Measurements from ENCODE around the gene FBXO36. TPM values are rescaled to one million over a fixed set of nuclear protein-coding genes. Genes with fewer than 3 reads are reported as not detected.
"Not testable (repeated sequence)": the region's sequence is repeated elsewhere in the genome, so short reads cannot be mapped to it uniquely, and the experiment has no call there.

FBXO36 gene
- total RNA-seq, 2 experiments from 2014 or later = 1.1 to 1.8 TPM

DNA sequence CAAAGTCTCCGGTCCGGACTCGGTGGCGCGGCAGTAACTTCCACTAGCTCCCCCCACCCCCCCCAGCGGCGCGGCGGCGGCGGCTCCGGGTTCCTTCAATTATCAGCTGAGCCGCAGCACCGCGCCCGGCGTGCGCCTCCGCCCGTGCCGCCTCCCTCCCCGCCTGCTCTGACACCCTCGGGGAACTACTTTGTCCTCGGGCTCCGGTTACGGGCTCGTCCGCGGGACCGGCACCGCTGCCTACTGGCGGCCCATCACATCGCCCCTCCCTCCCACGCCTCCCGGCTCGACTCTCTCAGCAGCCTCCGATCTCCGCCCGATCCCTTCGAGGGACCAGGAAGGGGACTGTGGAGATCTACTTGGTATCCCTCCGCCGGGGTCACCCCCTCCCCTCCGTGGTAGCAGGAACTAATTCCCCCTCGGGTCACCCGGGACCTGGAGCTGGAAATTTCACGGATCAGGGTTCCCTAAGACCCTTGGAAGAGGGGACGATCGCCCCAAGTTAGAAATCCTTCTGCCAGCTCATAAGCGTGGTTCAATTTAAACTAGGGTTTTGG, 333 bp upstream of the FBXO36 start, which contains the start of gene TRIP12:
TRIP12 (minus strand) TSS at position 118 of the 557 bp plus-strand sequence. CDS start 41,930 bp downstream, outside the sequence.
- POLR2A ChIA-PET = interaction anchor here (0.5 to 1.9 kb wide), 13 partner anchors 58 to 1692 kb away, joined by 3 to 8 read pairs (median 4); no protein-coding TSS in a partner anchor
- peaks cover 30% of the 10 kb centered on the region for H3K4me1 Mint-ChIP-seq

DNA sequence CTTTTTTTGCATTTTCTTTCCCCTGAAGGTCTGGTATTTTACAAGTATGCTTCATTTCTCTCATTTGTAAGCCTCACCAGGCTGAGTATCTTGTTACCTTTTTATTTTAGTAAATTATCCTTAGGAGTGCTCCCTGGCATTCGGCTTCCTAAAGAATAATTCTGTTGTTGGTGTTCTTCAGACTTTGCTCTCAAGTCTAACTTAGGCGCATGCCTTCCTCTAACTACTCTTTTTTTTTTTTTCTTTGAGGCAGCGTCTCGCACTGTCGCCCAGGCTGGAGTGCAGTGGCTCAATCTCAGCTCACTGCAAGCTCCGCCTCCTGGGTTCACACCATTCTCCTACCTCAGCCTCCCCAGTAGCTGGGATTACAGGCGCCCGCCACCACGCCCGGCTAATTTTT, 2.2 kb downstream of the FBXO36 start:
- not testable (repeated sequence) for H3K9me3 Mint-ChIP-seq; H3K27me3 Mint-ChIP-seq; H3K4me3 Mint-ChIP-seq; ATAC-seq (ENCODE audit: low read depth); DNase-seq; H3K36me3 Mint-ChIP-seq
- Mint-ChIP-seq H3K27ac (peak overlapping the region; percentile 42), H3K4me1 (peaks cover 29% of the 10 kb centered on the region)
- POLR2A ChIA-PET = interaction anchor here (0.6 kb wide), 1 partner anchor 1094 kb away, joined by 5 read pairs; no protein-coding TSS in a partner anchor

More for the DNA sequence above, 333 bp upstream of the FBXO36 start, which contains the start of gene TRIP12:
- Mint-ChIP-seq H3K27me3 (no peaks in the 10 kb centered on the region), H3K27ac (peak within 1 kb of the TSS; percentile 99), H3K9me3 (no peaks in the 10 kb centered on the region), H3K4me3 (peak within 1 kb of the TSS; percentile 99), H3K36me3 (peaks cover 15% of the 10 kb centered on the region)
- DNase-seq (peak; percentile 93), ATAC-seq (ENCODE audit: low read depth) (peak; percentile 74)

DNA sequence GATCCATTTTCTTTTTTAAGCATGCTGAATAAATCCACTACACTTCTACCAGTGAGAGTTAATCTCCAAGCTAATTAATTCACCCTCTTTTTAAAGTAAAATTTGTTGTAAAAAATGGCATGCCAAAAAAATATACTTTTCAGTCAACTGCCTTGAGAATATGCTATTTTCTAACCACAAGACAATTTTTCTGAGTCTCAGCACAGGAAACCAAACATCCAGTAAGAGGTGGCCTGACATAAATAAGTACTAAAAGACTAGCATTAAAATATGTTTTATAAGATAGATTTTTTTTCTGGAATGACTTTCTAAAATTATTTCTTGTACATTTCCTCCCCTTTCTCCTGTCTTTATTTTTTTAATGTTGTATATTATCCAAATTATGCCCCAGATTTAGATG, 2.9 kb downstream of the FBXO36 start:
- Mint-ChIP-seq H3K4me1 (peaks cover 23% of the 10 kb centered on the region), H3K4me3 (peak overlapping the region; percentile 39), H3K27ac (peak overlapping the region; percentile 11), H3K9me3 (no peaks in the 10 kb centered on the region), H3K27me3 (no peaks in the 10 kb centered on the region), H3K36me3 (peaks cover 2% of the 10 kb centered on the region)
- ATAC-seq (ENCODE audit: low read depth) (no peak), DNase-seq (no peak)
- POLR2A ChIA-PET = interaction anchor here (0.6 to 0.7 kb wide), 2 partner anchors 250 to 1093 kb away, joined by 4 to 5 read pairs; no protein-coding TSS in a partner anchor

DNA sequence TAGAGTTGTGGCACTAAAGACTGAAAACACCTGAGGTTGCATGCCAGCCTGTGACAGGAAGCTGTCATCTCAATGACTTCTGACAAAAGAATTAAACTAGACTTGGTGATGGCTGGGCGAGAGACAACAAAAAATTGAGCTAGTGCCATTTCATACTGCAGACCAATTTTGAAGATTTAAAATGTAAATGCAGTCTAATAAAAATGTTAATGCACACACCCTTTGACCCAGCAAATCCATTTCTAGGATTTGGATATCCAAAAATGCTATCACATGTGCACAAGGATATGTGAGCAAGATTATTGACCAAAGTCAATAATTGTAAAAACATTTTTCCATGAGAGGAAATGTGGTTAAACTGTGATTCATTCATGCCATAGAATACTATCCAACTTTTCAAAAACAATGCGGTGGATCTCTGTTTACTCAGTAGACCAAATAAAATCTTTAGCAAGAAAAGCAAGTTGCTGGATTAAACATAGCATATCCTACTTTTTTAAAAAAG, 5.6 kb downstream of the FBXO36 start:
- no peaks in the 10 kb centered on the region for H3K9me3 Mint-ChIP-seq
- H3K36me3 Mint-ChIP-seq = no peaks in the 10 kb centered on the region
- no peaks in the 10 kb centered on the region for H3K27me3 Mint-ChIP-seq
- peaks cover 19% of the 10 kb centered on the region for H3K4me1 Mint-ChIP-seq
- ATAC-seq (ENCODE audit: low read depth) = no peak
- H3K4me3 Mint-ChIP-seq = no peak overlapping the region
- DNase-seq = no peak
- no peak overlapping the region for H3K27ac Mint-ChIP-seq
- POLR2A ChIA-PET = no interaction called here

DNA sequence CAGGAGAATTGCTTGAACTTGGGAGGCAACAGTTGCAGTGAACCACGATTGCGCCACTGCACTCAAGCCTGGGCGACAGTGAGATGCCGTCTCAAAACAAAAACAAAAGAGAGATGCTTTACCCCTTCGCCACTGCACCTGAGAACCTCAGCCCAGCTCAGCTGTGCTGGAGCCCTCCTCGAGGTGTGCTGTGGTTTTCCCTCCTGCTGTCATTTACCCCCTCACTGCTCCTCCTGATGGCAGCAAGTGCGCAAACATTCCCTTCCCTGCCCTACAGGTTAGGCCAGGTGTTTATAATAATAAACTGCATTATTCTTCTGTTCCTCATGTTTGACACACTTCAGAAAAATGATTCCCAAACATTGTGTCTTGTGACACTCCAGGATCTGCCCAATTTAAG, 8.4 kb downstream of the FBXO36 start:
- peaks cover 2% of the 10 kb centered on the region for H3K36me3 Mint-ChIP-seq
- DNase-seq (no peak), ATAC-seq (ENCODE audit: low read depth) (no peak)
- no peaks in the 10 kb centered on the region for H3K27me3 Mint-ChIP-seq
- no peaks in the 10 kb centered on the region for H3K9me3 Mint-ChIP-seq
- no peak overlapping the region for H3K4me3 Mint-ChIP-seq
- H3K27ac Mint-ChIP-seq = no peak overlapping the region
- H3K4me1 Mint-ChIP-seq = peaks cover 5% of the 10 kb centered on the region
- POLR2A ChIA-PET = no interaction called here

DNA sequence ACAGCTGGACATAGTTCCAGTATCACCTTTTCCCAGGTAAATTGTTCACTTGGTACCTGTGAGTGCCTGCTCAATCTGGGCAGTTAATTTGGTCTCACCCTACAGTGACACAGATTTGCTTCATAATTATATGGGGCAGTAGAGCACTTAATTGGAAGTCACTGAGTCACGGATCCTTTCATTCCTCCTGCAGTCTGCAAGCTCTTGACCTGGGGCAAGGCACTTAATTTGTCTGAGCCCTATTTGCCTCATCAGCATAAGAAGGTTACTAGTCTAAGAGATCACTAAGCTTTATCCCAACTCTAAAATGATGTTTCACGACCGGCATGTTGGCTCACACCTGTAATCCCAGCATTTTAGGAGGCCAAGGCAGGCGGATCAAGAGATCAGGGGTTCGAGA, 8.9 kb downstream of the FBXO36 start:
- DNase-seq (no peak), ATAC-seq (ENCODE audit: low read depth) (no peak)
- POLR2A ChIA-PET = no interaction called here
- Mint-ChIP-seq H3K36me3 (peaks cover 5% of the 10 kb centered on the region), H3K4me3 (no peak overlapping the region), H3K9me3 (no peaks in the 10 kb centered on the region), H3K27me3 (no peaks in the 10 kb centered on the region), H3K4me1 (peaks cover 4% of the 10 kb centered on the region), H3K27ac (no peak overlapping the region)

DNA sequence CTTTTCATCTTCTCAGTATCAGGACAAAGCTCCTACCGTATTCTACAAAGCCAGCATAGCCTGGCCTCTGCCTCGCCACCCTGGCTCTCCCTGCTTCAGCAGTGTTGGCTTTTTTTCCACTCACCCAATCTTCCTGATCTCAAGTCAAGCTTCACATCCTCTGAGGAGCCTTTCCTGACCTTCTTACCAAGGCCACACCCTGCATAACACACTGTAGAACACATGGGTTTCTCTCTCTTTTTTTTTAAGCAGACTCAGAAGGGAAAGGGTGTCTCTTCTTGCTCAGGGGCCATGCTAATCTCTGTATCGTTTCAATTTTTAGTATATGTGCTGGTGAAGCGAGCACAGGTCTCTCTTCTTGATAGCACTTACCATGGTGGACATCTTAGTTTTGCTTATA, 15.2 kb downstream of the FBXO36 start:
- ATAC-seq (ENCODE audit: low read depth) (no peak), DNase-seq (no peak)
- Mint-ChIP-seq H3K9me3 (peaks cover 2% of the 10 kb centered on the region), H3K27ac (no peak overlapping the region), H3K4me3 (no peak overlapping the region), H3K36me3 (peaks cover 6% of the 10 kb centered on the region), H3K27me3 (no peaks in the 10 kb centered on the region), H3K4me1 (no peaks in the 10 kb centered on the region)
- POLR2A ChIA-PET = no interaction called here

DNA sequence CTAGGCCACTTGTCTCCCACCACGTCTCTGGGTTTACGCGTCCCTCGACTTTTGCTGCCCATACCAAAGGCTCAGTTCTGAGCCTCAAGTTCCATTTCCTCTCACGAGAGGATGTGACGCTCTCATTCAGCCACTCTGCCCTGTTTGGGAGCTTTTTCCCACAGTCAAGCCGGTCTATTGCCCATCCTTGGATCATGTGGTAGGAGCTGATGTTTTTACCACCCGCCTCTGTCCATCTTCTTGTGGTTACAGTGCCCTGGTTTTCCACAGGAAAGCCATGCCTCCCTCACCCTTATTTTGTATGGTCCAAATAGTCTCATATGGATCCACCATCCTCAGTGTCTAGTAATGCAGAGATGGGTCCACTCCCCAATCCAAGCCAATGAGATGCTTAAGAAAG, 20.4 kb downstream of the FBXO36 start:
- H3K4me3 Mint-ChIP-seq = no peak overlapping the region
- DNase-seq (no peak), ATAC-seq (ENCODE audit: low read depth) (no peak)
- POLR2A ChIA-PET = no interaction called here
- no peak overlapping the region for H3K27ac Mint-ChIP-seq
- H3K27me3 Mint-ChIP-seq = no peaks in the 10 kb centered on the region
- H3K9me3 Mint-ChIP-seq = peaks cover 2% of the 10 kb centered on the region
- peaks cover 9% of the 10 kb centered on the region for H3K4me1 Mint-ChIP-seq
- H3K36me3 Mint-ChIP-seq = peaks cover 1% of the 10 kb centered on the region

DNA sequence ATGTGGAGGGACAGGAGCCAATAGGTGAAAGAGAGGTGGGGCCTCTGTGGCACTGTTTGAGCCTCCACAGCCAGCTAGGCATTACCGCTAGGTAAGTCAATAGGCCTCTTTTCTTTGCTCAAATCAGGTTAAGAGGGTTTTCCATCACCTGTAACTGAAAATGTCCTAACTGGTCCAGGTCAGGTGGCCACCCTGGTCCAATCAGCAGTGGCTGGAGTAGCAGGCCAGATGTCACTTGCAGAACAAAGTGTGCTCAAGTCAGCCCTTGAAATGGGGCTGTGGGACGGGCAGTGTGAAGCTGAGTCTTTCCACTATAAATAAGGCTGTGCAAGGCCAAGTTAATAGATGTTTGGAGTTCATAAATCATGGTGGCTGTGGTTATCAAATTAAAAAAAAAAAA, 20.9 kb downstream of the FBXO36 start:
- Mint-ChIP-seq H3K27ac (no peak overlapping the region), H3K4me1 (peaks cover 9% of the 10 kb centered on the region), H3K36me3 (no peaks in the 10 kb centered on the region), H3K4me3 (no peak overlapping the region), H3K9me3 (peaks cover 2% of the 10 kb centered on the region), H3K27me3 (no peaks in the 10 kb centered on the region)
- ATAC-seq (ENCODE audit: low read depth) (no peak), DNase-seq (no peak)
- POLR2A ChIA-PET = no interaction called here

DNA sequence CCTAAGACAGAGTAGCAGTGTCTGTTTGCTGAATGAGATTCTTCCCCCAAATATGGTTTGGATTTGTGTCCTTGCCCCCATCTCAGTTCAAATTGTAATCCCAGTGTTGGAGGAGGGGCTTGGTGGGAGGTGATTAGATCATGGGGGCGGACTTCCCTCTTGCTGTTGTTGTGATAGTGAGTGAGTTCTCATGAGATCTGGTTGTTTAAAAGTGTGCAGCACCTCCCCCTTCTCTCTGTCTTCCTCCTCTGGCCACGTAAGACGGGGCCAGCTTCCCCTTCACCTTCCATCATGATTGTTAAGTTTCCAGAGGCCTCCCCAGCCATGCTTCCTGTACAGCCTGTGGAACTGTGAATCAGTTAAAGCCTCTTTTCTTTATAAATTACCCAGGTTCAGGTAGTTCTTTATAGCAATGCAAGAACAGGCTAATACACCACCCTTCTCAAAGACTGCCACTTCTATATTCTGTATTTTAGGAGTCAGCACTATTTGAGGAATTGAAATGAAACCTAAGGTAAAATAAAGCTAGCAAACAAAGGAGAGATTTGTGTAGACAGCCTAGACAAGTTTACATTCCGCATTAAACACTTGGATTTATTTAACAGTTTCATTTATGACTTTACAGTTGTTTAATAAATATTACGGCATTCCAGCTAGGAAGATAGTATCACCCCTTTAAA, 21.6 kb downstream of the FBXO36 start:
- Mint-ChIP-seq H3K9me3 (peaks cover 2% of the 10 kb centered on the region), H3K36me3 (no peaks in the 10 kb centered on the region), H3K27me3 (no peaks in the 10 kb centered on the region), H3K27ac (no peak overlapping the region), H3K4me3 (no peak overlapping the region), H3K4me1 (peaks cover 9% of the 10 kb centered on the region)
- ATAC-seq (ENCODE audit: low read depth) (no peak), DNase-seq (no peak)
- POLR2A ChIA-PET = no interaction called here

DNA sequence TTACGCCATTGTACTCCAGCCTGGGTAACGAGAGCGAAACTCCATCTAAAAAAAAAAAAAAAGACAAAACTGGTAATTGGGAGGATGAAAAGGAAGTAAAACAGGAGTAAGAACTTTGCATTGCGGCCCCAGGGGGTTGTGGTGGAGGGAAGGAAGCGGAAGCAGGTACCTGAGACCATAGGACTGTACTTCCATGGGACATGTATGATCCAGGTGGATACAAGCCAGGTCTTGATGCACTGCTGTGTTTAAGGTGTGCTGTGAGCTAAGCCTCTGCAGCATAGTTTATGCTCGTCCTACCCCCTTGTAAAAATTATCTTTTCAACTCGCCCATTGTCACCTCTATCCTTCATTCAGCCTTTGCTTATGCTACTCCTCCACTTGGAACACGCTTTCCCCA, 23.7 kb downstream of the FBXO36 start:
- Mint-ChIP-seq H3K36me3 (no peaks in the 10 kb centered on the region), H3K27me3 (no peaks in the 10 kb centered on the region), H3K4me1 (peaks cover 9% of the 10 kb centered on the region), H3K4me3 (no peak overlapping the region), H3K9me3 (no peaks in the 10 kb centered on the region), H3K27ac (no peak overlapping the region)
- no peak for DNase-seq
- ATAC-seq (ENCODE audit: low read depth) = no peak
- POLR2A ChIA-PET = no interaction called here

DNA sequence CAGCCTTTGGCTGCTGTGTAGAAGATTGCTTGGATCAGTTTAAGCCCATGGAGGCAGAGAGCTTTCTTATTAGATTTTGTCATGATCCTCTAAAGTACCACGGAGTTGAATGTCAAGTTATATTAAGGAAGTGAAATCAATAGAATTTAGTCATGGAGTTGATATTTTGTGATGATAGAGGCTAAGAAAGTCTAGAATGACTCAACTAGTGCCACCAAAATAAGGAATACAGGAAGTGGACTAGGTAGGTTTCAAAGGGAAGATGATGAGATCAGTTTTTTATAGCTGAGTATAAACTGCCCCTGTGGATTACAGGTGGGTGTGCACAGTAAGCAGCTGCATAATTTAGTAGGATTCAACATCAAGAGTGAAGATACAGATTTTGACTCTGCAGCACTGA, 25.2 kb downstream of the FBXO36 start:
- ATAC-seq (ENCODE audit: low read depth) = no peak

DNA sequence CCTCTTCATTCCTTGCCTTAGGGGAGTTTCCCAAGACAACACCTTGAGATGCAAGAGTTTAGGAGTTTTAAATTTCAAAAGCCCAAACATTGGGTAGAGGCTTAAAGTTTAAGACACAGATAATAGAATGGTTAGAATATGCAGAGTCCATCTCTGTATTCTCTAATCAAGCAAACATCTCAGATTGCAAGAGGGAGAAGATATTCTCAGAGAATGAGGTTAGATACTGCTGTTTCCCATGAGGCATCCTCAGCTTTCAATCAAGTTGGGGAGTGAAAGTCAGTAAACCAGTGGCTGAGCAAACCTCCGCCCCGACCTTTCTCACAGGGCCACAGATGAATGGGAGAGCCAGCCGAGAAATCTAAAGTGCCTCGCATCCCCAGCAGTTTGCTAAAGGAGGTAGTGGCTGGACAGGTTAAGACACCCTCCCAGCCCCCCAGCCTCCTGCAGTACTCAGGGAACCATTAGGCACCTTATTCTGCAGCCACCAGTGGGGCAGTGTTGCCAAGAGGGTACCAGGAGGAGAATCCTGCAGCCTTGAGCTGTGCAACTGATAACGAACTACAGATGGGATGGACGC, 30.0 kb downstream of the FBXO36 start:
- Mint-ChIP-seq H3K27ac (no peak overlapping the region), H3K9me3 (no peaks in the 10 kb centered on the region), H3K4me3 (no peak overlapping the region), H3K4me1 (peaks cover 1% of the 10 kb centered on the region), H3K36me3 (no peaks in the 10 kb centered on the region), H3K27me3 (no peaks in the 10 kb centered on the region)
- DNase-seq (no peak), ATAC-seq (ENCODE audit: low read depth) (no peak)
- POLR2A ChIA-PET = no interaction called here

More for the DNA sequence above, 25.2 kb downstream of the FBXO36 start:
- H3K27me3 Mint-ChIP-seq = no peaks in the 10 kb centered on the region
- H3K36me3 Mint-ChIP-seq = no peaks in the 10 kb centered on the region
- no peak overlapping the region for H3K4me3 Mint-ChIP-seq
- DNase-seq = no peak
- H3K9me3 Mint-ChIP-seq = no peaks in the 10 kb centered on the region
- peaks cover 8% of the 10 kb centered on the region for H3K4me1 Mint-ChIP-seq
- POLR2A ChIA-PET = no interaction called here
- H3K27ac Mint-ChIP-seq = no peak overlapping the region

DNA sequence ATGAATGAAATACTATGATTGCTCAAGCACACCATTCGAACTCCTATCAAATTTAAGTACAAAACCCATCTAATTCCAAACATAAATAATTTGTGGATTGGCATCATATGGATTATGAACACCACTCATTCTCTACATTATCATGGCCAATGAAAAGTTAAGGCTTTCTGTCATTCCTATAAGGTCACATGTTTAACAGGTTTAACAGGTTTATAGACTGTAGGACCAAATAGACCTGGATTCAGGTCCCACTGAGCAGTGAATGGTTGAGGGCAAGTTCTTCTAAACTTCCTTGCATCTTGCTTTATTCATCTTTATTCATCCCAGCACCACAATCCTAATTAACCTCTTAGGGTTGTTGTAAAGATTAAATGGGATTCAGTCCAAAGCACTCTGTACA, 33.4 kb downstream of the FBXO36 start:
- DNase-seq (no peak), ATAC-seq (ENCODE audit: low read depth) (no peak)
- no peaks in the 10 kb centered on the region for H3K27me3 Mint-ChIP-seq
- H3K27ac Mint-ChIP-seq = no peak overlapping the region
- POLR2A ChIA-PET = no interaction called here
- H3K36me3 Mint-ChIP-seq = no peaks in the 10 kb centered on the region
- H3K4me1 Mint-ChIP-seq = no peaks in the 10 kb centered on the region
- H3K4me3 Mint-ChIP-seq = no peak overlapping the region
- no peaks in the 10 kb centered on the region for H3K9me3 Mint-ChIP-seq

All from activated naive CD8-positive, alpha-beta T cell treated with anti-CD3 and anti-CD28 coated beads, Interleukin-2, amount 10 ng/mL, durations not matched to agents 7 days and 5 days (primary cell).